Parathyroid adenoma (tissue), 2 donors: ENCODE measurements around the gene PRDM15.

Source experiments
- H2AFZ ChIP-seq: fragments of 300-600 bp; sonication (generic); one replicate; pipeline ENCODE4 v1.7.0; 2017; ENCODE audit warnings: antibody characterized with exemption, mild to moderate bottlenecking
- H3K27ac ChIP-seq: fragments of 300-600 bp; sonication (generic); one replicate; pipeline ENCODE4 v1.7.0; 2017
- H3K27me3 ChIP-seq: fragments of 300-600 bp; sonication (generic); one replicate; pipeline ENCODE4 v1.7.0; 2017; ENCODE audit warnings: low read length; ENCODE audit not compliant: control insufficient read depth, insufficient read depth
- H3K36me3 ChIP-seq: fragments of 300-600 bp; sonication (generic); one replicate; pipeline ENCODE4 v1.7.0; 2017; ENCODE audit warnings: low read length; ENCODE audit not compliant: control insufficient read depth, insufficient read depth
- H3K4me1 ChIP-seq: fragments of 300-600 bp; sonication (generic); one replicate; pipeline ENCODE4 v1.7.0; 2017; ENCODE audit warnings: control low read depth
- H3K4me2 ChIP-seq: fragments of 300-600 bp; sonication (generic); one replicate; pipeline ENCODE4 v1.7.0; 2017; ENCODE audit warnings: low read length
- H3K4me3 ChIP-seq: fragments of 300-600 bp; sonication (generic); one replicate; pipeline ENCODE4 v1.7.0; 2017; ENCODE audit warnings: low read depth, low read length
- H3K79me2 ChIP-seq: fragments of 300-600 bp; sonication (generic); one replicate; pipeline ENCODE4 v1.7.0; 2017; ENCODE audit warnings: control low read depth
- H3K9ac ChIP-seq: fragments of 300-600 bp; sonication (generic); one replicate; pipeline ENCODE4 v1.7.0; 2017; ENCODE audit warnings: mild to moderate bottlenecking
- H3K9me3 ChIP-seq: fragments of 300-600 bp; sonication (generic); one replicate; pipeline ENCODE4 v1.7.0; 2017; ENCODE audit warnings: low read length; ENCODE audit not compliant: control insufficient read depth
- CTCF ChIP-seq: fragments of 300-600 bp; sonication (generic); IDR thresholded peaks from one replicate; pipeline ENCODE4 v1.7.0; 2017; ENCODE audit warnings: antibody characterized with exemption, mild to moderate bottlenecking
- donor health status: primary hyperparathyroidism.

Gene PRDM15

DNA sequence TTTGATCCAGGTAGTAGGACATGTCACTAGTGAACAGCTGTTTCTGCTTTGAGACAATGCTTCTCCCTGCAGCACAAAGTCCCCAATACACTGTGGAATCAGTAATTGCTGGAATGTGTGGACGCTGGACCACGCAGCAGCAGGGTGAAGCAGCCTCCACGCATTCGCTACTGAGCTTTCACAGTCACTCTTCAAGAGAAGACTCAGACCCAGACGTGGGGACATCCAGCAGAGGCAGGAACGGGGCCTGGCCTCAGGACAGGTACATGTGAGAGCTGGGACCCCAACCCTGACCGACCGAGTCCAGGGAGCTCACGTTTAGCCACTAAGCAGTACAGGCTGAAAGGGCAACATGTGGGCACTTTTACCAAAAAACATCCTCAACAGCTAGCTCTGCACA is 34.1 kb upstream of the PRDM15 start:
- no peaks in the 10 kb centered on the region for H3K9me3 ChIP-seq
- H3K9ac ChIP-seq, result no peak overlapping the region
- H3K4me1 ChIP-seq, result no peaks in the 10 kb centered on the region
- no peak overlapping the region for H3K4me3 ChIP-seq
- no peaks in the 10 kb centered on the region for H3K36me3 ChIP-seq
- H2AFZ ChIP-seq, result no peak overlapping the region
- H3K27me3 ChIP-seq, result no peaks in the 10 kb centered on the region
- H3K79me2 ChIP-seq, result no peaks in the 10 kb centered on the region
- TF ChIP-seq CTCF, result no peak
- no peak overlapping the region for H3K27ac ChIP-seq
- no peak overlapping the region for H3K4me2 ChIP-seq

DNA sequence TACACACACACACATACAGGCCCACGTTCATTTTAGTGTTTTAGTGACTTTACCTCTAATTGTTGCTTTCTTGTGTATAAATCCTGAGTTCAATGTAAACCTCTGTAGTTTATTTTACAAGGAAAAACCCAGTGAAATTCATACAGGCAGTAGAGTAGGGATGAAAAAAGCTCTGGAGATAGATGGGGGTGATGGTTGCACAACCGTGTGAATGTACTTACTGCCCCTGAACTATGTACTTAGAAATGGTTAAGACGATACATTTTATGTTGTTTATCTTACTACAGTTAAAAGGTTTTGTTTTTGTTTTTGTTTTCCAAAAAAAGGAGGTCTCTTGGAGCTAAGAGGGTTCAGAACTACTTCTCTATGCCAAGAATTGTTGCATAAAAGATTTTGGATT is 29.7 kb upstream of the PRDM15 start:
- Histone ChIP-seq H3K4me3 (no peak overlapping the region), H3K36me3 (no peaks in the 10 kb centered on the region), H3K27ac (no peak overlapping the region)

GRCh38 chr21:41907496-41908258 is 28.5 kb upstream of the PRDM15 start:
- no peaks in the 10 kb centered on the region for H3K79me2 ChIP-seq
- H3K27ac ChIP-seq, result no peak overlapping the region
- H3K4me2 ChIP-seq, result no peak overlapping the region
- TF ChIP-seq CTCF, result no peak
- H3K9me3 ChIP-seq, result no peaks in the 10 kb centered on the region
- H2AFZ ChIP-seq, result no peak overlapping the region
- H3K36me3 ChIP-seq, result no peaks in the 10 kb centered on the region
- H3K4me3 ChIP-seq, result no peak overlapping the region
- peaks cover 6% of the 10 kb centered on the region for H3K4me1 ChIP-seq
- no peaks in the 10 kb centered on the region for H3K27me3 ChIP-seq
- H3K9ac ChIP-seq, result no peak overlapping the region

More for the DNA sequence above, 29.7 kb upstream of the PRDM15 start:
- H2AFZ ChIP-seq, result no peak overlapping the region
- H3K9me3 ChIP-seq, result no peaks in the 10 kb centered on the region
- TF ChIP-seq CTCF, result no peak
- no peak overlapping the region for H3K9ac ChIP-seq
- no peak overlapping the region for H3K4me2 ChIP-seq
- peaks cover 6% of the 10 kb centered on the region for H3K4me1 ChIP-seq
- no peaks in the 10 kb centered on the region for H3K79me2 ChIP-seq
- no peaks in the 10 kb centered on the region for H3K27me3 ChIP-seq

DNA sequence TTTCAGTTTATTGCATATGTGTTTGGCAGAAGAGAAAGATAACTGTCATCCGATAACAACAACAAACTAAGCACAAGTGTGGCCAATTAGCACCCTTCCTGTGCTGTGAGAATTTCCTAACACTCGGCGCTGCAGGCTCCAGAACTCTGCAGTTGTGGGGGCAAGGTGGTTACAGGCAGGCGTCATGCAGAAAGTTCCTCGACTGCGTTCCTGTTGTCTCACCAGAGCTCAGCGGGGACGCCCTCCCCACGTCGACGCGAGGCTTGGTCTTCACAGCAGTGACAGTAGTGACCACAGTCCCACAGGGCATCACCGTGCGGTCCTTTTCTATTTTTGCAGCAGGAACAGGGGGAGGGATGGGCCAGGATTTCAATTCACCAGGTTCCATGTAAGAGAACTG is 27.6 kb upstream of the PRDM15 start:
- no peak overlapping the region for H3K4me2 ChIP-seq
- no peak overlapping the region for H3K9ac ChIP-seq
- H2AFZ ChIP-seq, result no peak overlapping the region
- no peak overlapping the region for H3K27ac ChIP-seq
- no peak overlapping the region for H3K4me3 ChIP-seq
- H3K4me1 ChIP-seq, result peaks cover 6% of the 10 kb centered on the region
- no peaks in the 10 kb centered on the region for H3K27me3 ChIP-seq
- H3K9me3 ChIP-seq, result no peaks in the 10 kb centered on the region
- no peak for TF ChIP-seq CTCF
- no peaks in the 10 kb centered on the region for H3K79me2 ChIP-seq
- H3K36me3 ChIP-seq, result no peaks in the 10 kb centered on the region
